Right lobe of liver (tissue), 4 donors: ENCODE data around the gene GRAP.

Experiments
- POLR2A ChIP-seq: fragments of 450-650 bp; IDR thresholded peaks from one replicate; pipeline ENCODE4 v1.6.1; 2017; ENCODE audit warnings: antibody characterized with exemption, mild to moderate bottlenecking
- TF ChIP-seq, protein P1 (sequence below), 4 donors: fragments of 200-600 bp in 3 of 4; fragments of 450-650 bp in 1 of 4; IDR thresholded peaks; one replicate each; pipeline versions ENCODE4 v1.5.1 to v1.8.0; 2016 to 2022; ENCODE audit warnings: antibody characterized with exemption in 4 of 4, mild to moderate bottlenecking in 2 of 4
- donor health status: DM: no; HTN: no; CAD: no.
- donor health status: DM: no; HTN: no; CAD: no.
- donor health status: DM: no; HTN: yes; CAD: no.

DNA sequence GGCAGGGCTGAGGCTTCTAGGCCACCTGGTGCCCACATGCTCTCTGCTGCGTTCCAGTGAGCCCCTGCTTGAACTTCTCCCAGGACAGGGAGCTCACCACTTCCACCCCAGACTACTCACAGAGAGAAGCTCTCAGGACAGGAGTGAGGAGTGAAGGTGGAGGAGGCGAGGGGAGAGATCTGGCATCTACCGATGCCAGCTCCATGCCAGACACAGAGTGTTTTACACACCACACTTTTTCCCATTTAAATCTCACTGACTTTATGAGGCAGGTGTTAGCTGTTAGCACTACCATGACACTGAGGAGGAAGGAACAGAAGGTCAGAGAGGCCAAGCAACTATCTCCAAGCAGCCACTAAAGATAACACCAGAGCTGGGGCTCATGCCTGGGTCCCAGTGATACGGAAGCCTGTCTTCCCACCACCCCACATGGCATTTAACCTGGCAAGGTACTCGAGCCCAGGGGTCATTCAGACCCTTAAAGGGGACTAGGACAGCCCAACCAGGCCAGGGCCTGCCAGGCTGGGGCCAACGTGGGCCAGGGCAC is 49.0 kb downstream of the GRAP start:
- TF ChIP-seq, protein P1, sequence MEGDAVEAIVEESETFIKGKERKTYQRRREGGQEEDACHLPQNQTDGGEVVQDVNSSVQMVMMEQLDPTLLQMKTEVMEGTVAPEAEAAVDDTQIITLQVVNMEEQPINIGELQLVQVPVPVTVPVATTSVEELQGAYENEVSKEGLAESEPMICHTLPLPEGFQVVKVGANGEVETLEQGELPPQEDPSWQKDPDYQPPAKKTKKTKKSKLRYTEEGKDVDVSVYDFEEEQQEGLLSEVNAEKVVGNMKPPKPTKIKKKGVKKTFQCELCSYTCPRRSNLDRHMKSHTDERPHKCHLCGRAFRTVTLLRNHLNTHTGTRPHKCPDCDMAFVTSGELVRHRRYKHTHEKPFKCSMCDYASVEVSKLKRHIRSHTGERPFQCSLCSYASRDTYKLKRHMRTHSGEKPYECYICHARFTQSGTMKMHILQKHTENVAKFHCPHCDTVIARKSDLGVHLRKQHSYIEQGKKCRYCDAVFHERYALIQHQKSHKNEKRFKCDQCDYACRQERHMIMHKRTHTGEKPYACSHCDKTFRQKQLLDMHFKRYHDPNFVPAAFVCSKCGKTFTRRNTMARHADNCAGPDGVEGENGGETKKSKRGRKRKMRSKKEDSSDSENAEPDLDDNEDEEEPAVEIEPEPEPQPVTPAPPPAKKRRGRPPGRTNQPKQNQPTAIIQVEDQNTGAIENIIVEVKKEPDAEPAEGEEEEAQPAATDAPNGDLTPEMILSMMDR (IDR thresholded peaks at IDR 0.05), result no peak
- no peak for TF ChIP-seq POLR2A
